Bladder microvascular endothelial cell (primary cell): ENCODE measurements around the gene BEND4. TPM values are rescaled to one million over a fixed set of nuclear protein-coding genes. Genes with fewer than 3 reads are reported as not detected.

Experiments
- total RNA-seq: library from RNA; depleted of rRNA; stranded (reverse); fragments of >200 nt; gene quantifications from 2 replicates; pipeline ENCODE4 v1.2.3, GENCODE V29; 2014

BEND4 gene
- 0.32 and 0.38 TPM in 2 replicates for total RNA-seq

DNA sequence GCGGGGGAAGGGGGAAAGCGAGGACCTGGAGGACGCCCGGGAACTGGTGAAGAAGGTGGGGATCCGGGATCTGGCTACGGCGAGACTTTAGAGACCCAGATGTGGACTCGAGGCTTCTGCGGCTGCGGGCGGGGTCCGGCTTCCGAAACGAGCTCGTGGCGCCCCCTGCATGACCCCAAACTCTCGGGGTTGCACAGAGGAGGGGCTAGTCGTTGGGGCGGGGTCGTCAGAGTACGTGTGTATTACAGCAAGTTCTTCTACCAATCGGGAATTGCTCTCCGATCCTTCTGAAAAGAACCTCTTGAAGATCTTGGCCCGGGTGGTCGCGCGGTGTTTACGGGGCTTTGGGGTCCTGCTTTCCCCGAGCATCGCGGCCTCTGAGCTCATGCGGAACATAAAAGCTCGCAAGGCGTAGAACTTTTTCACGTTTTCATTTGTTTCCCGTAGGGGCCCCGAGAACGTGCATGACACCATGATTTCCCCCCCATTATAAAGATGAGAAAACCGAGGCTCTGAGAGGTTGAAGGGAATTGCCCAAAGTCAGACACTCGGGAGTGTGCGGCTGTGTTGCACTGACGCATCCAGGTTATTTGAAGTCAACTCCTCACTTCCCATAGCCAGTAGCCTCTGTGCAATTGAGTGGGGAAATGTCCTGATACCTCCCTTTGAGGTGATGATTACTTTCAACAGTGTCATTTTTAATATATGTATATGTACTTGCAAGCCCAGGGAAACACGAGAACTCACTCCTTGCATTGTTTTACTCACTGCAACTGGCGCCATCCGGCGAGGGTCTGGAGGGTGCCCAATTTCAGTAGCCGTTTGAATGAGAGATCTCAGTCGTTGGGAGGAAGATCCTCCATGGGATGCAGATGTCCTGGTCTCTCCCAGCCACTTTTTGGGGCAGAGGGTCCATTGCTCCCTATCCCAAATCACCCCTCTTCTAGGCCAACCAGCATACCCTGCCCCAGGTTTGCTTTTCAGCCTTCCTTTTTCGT is at the start of gene BEND4:
TSS of gene BEND4 (minus strand) at position 149 of the 998 bp plus-strand sequence. CDS start 512 bp downstream, outside the sequence.

Other genes starting within 250 kb of the BEND4 start
- 25.7 and 73.2 TPM in 2 replicates for gene TMEM33, start 217.2 kb downstream of the BEND4 start, total RNA-seq
- gene DCAF4L1, start 170.9 kb downstream of the BEND4 start, total RNA-seq, result under 0.01 and 0.19 TPM in 2 replicates
- gene SLC30A9, start 162.1 kb downstream of the BEND4 start, total RNA-seq, result 25.7 and 81.0 TPM in 2 replicates
- 2.8 and 5.0 TPM in 2 replicates for gene SHISA3, start 244.8 kb upstream of the BEND4 start, total RNA-seq